GM21717 (cell line): ENCODE data around the gene CMIP.

ENCODE experiments used
- ATAC-seq: cut with Tn5 transposase; IDR thresholded peaks from one replicate; pipeline ENCODE4 v1.9.1; 2021; ENCODE audit warnings: mild to moderate bottlenecking, moderate library complexity; ENCODE audit not compliant: unreplicated experiment

The CMIP gene

DNA sequence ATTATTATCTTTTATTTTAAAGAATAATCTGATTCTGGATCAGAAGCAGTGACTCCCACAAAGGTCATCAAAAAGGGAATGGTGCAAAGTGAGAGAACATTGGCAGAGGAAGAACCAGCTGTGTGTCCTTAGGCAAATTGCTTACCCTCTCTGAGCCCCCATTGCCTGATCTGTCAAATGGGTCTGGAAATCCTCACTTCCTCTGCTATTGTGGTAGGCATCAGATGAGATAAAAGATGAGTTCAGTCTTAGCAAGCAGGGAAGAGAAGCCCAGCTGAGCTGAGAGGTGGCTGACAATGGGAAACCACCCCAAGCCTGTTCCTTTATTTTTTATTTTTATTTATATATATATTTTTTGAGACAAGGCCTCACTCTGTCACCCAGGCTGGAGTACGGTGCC is 310.2 kb downstream of the CMIP start:
- ATAC-seq: no peak

DNA sequence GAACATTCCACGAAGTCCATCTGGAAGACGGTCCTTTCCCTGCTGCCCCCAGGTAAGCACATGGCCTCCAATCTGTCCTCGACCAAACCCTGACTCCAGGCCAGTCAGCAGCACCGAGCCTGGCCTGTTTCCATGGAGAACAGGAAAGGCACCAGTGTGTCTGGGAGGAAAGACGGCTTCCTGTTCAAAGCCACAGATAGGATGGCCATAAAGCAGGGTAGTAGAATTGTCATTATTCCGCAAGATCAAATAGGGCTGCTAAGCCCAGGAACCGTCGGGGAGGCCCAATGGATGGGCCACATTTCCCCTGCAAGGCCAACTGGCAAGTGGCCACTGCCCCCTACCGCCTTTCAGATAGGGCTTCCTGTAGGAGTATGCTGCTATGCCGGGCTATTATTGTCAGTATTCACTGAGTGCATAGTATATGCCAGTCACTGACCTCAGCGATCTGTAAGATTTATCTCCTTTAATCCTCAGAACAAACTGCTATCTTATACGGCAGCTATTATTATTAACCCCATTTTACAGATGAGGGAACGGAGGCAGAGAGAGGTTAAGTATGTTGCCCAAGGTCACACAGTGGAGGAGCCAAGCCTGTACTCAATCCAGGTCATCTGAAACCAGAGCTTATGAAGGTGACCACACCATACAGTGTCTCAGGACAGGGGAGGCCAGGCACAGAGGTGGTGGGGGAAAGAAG is 311.5 kb downstream of the CMIP start:
- ATAC-seq: no peak

- no peak for ATAC-seq
These were observed 312.2 kb downstream of the CMIP start for GRCh38 chr16:81756615-81757356.

GRCh38 chr16:81758376-81758775 is 313.8 kb downstream of the CMIP start:
- no peak for ATAC-seq
